PC-9 (cell line): ENCODE results near the gene ZNF778. TPM values are rescaled to one million over a fixed set of nuclear protein-coding genes. Genes with fewer than 3 reads are reported as not detected.
"Not testable (repeated sequence)": the region's sequence is repeated elsewhere in the genome, so short reads cannot be mapped to it uniquely, and the experiment has no call there.

Experiments used
- BruUV-seq: library from RNA; stranded (reverse); fragments of 400-500 nt; replicated peaks from 2 replicates; lab custom pipeline; 2021; lab: Mats Ljungman, UMichigan
- CTCF ChIA-PET: fragments of 300-600 bp; sonication (Branson Sonifier 250); formaldehyde crosslinking; loops from one replicate; lab custom pipeline; 2022; ENCODE audit warnings: antibody characterized with exemption; lab: Charles Lee
- POLR2A ChIA-PET: fragments of 300-600 bp; sonication (Branson Sonifier 250); formaldehyde crosslinking; loops from one replicate; lab custom pipeline; 2022; ENCODE audit warnings: antibody characterized with exemption; ENCODE audit not compliant: unreplicated experiment; lab: Charles Lee
- DNase-seq, 2 experiments: peaks; one replicate each; pipeline versions ENCODE4 v3.0.0 to v3.0.0-alpha.2; 2015 to 2022; ENCODE audit warnings: mixed read lengths in 1 of 2
- H2AFZ ChIP-seq: fragments of 200-600 bp; sonication (generic); 2 replicates; pipeline ENCODE4 v1.8.1; 2017; ENCODE audit warnings: antibody characterized with exemption
- H3F3A ChIP-seq: fragments of 200-600 bp; sonication (generic); 2 replicates; pipeline ENCODE4 v1.8.1; 2017; ENCODE audit warnings: antibody characterized with exemption, mild to moderate bottlenecking, low read depth; ENCODE audit not compliant: insufficient read depth
- H3K27ac ChIP-seq: fragments of 200-600 bp; sonication (generic); 2 replicates; pipeline ENCODE4 v1.6.1; 2016; ENCODE audit warnings: mixed run types
- H3K27me3 ChIP-seq: fragments of 200-600 bp; sonication (generic); 2 replicates; pipeline ENCODE4 v1.6.1; 2016; ENCODE audit warnings: low read depth, mixed run types; ENCODE audit not compliant: insufficient read depth
- H3K36me3 ChIP-seq: fragments of 200-600 bp; sonication (generic); 2 replicates; pipeline ENCODE4 v1.6.1; 2016; ENCODE audit warnings: low read depth, mixed run types
- H3K4me1 ChIP-seq: fragments of 200-600 bp; sonication (generic); replicated peaks from 2 replicates; pipeline ENCODE4 v1.6.1; 2016; ENCODE audit warnings: mixed run types; ENCODE audit not compliant: insufficient read depth
- H3K4me2 ChIP-seq: fragments of 200-600 bp; sonication (generic); 2 replicates; pipeline ENCODE4 v1.6.1; 2017; ENCODE audit warnings: mixed run types
- H3K4me3 ChIP-seq: fragments of 200-600 bp; sonication (generic); 2 replicates; pipeline ENCODE4 v1.6.1; 2016; ENCODE audit warnings: mixed run types
- H3K79me2 ChIP-seq: fragments of 200-600 bp; sonication (generic); 2 replicates; pipeline ENCODE4 v1.6.1; 2017; ENCODE audit warnings: low read depth, mixed run types
- H3K9me2 ChIP-seq: fragments of 200-600 bp; sonication (generic); 2 replicates; pipeline ENCODE4 v1.8.1; 2017; ENCODE audit warnings: mild to moderate bottlenecking; ENCODE audit not compliant: insufficient read depth
- H3K9me3 ChIP-seq: fragments of 200-600 bp; sonication (generic); 2 replicates; pipeline ENCODE4 v1.8.1; 2016; ENCODE audit warnings: low read depth; ENCODE audit not compliant: insufficient read depth
- H4K20me1 ChIP-seq: fragments of 200-600 bp; sonication (generic); 2 replicates; pipeline ENCODE4 v1.8.1; 2017; ENCODE audit not compliant: insufficient read depth
- CTCF ChIP-seq: fragments of 200-600 bp; sonication (generic); conservative IDR thresholded peaks from 2 replicates; pipeline ENCODE4 v1.6.1; 2017; ENCODE audit warnings: mixed run types, antibody characterized with exemption, mild to moderate bottlenecking, moderate library complexity
- EZH2 ChIP-seq: fragments of 200-600 bp; sonication (generic); IDR thresholded peaks from 2 replicates; pipeline ENCODE4 v1.8.0; 2017; ENCODE audit warnings: antibody characterized with exemption, low read depth
- intact Hi-C: fragments of 100-400 bp; cut with micrococcal nuclease; formaldehyde crosslinking; loops from one replicate; pipeline ENCODE4 v1.10.0; 2022; ENCODE audit not compliant: unreplicated experiment
- total RNA-seq: library from RNA; stranded (reverse); gene quantifications from 2 replicates; pipeline ENCODE4 v1.2.3, GENCODE V29; 2021

The ZNF778 gene
- total RNA-seq, 1 experiment from 2014 or later, result 9.5 TPM

GRCh38 chr16:89257281-89257731 lies 39.8 kb downstream of the ZNF778 start:
- H3K4me3 ChIP-seq, result peak overlapping the region; percentile 33; the same call in 1 of the 2 replicates
- no peaks in the 10 kb centered on the region for H3K9me2 ChIP-seq
- intact Hi-C loops, result no loop called here
- TF ChIP-seq EZH2 (no peak), CTCF (no peak)
- H3K4me1 ChIP-seq, result no peaks in the 10 kb centered on the region
- peak overlapping the region; percentile 70 for H3K4me2 ChIP-seq
- ChIA-PET POLR2A (no interaction called here), CTCF (no interaction called here)
- H4K20me1 ChIP-seq, result no peaks in the 10 kb centered on the region
- BruUV-seq, result no TSS peak
- no peaks in the 10 kb centered on the region for H3K36me3 ChIP-seq
- no peaks in the 10 kb centered on the region for H3K27me3 ChIP-seq
- H3K27ac ChIP-seq, result no peak overlapping the region
- DNase-seq, result peak in 1 of 2 experiments; percentile 25
- no peaks in the 10 kb centered on the region for H3K9me3 ChIP-seq
- H3F3A ChIP-seq, result peaks cover 7% of the 10 kb centered on the region; the same call in 1 of the 2 replicates
- no peak overlapping the region for H2AFZ ChIP-seq
- no peaks in the 10 kb centered on the region for H3K79me2 ChIP-seq

GRCh38 chr16:89257757-89258465 lies 40.4 kb downstream of the ZNF778 start:
- H2AFZ ChIP-seq, result no peak overlapping the region
- POLR2A ChIA-PET, result no interaction called here
- BruUV-seq, result no TSS peak
- CTCF ChIA-PET, result no interaction called here
- H3K4me1 ChIP-seq, result no peaks in the 10 kb centered on the region
- H3K9me2 ChIP-seq, result no peaks in the 10 kb centered on the region
- H3K79me2 ChIP-seq, result no peaks in the 10 kb centered on the region
- TF ChIP-seq EZH2, result no peak
- TF ChIP-seq CTCF, result no peak
- peak overlapping the region; percentile 70 for H3K4me2 ChIP-seq
- no peaks in the 10 kb centered on the region for H3K9me3 ChIP-seq
- H4K20me1 ChIP-seq, result no peaks in the 10 kb centered on the region
- no peaks in the 10 kb centered on the region for H3K27me3 ChIP-seq
- H3F3A ChIP-seq, result peaks cover 7% of the 10 kb centered on the region; the same call in 1 of the 2 replicates
- peak overlapping the region; percentile 33; the same call in 1 of the 2 replicates for H3K4me3 ChIP-seq
- no peak for DNase-seq
- intact Hi-C loops, result no loop called here
- no peak overlapping the region for H3K27ac ChIP-seq
- H3K36me3 ChIP-seq, result no peaks in the 10 kb centered on the region

- DNase-seq, H3F3A ChIP-seq, H3K79me2 ChIP-seq, H3K36me3 ChIP-seq, H3K4me3 ChIP-seq, H3K4me1 ChIP-seq, H3K4me2 ChIP-seq, H3K27me3 ChIP-seq, H3K9me3 ChIP-seq, CTCF ChIA-PET, H3K9me2 ChIP-seq, H4K20me1 ChIP-seq, intact Hi-C loops, H2AFZ ChIP-seq, H3K27ac ChIP-seq, BruUV-seq: not testable (repeated sequence)
- POLR2A ChIA-PET, result interaction anchor here (0.5 kb wide), 1 partner anchor 648 kb away, joined by 15 read pairs; no protein-coding TSS in a partner anchor
Observed at GRCh38 chr16:89259901-89260300, 42.4 kb downstream of the ZNF778 start.
